ENCODE data around the gene NEDD4.

NEDD4 gene

DNA sequence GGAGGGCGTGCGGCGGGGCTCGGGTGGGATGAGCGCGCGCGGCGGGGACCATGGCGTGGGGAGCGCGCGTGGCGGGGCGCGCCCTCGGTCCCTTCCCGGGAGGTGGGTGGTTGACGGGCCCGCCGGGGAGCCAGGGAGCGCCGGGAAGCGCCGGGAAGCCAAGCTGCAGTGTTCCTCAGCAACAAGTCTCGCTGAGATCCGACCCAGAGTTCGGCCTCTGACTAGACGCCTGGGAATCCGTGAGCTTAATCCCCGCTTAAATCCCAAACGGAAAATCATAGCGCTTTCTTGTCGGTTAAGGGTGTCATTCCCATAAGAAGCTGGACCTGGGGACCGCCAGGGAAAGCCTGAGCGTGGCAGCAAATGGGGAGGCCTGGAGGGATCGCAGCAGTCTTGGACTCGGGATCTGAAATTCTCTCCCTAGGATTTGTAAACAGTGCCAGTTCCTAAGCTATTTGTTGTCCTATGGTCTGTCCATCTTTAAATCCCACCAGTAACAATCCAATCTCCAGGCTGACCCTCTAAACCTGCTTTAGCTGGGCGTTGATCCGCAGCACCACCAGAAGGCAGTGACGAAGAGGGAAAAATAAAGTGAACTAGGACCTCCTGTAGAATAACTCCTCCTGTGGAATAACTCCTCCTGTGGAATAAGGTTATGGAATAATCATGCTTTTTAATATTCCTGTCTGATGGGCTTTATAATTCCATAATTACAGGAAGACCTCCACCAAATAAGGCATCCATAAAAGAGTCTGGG, 570 bp upstream of the NEDD4 start:
- H3K36me3 Mint-ChIP-seq (ENCODE audit: low read depth): no peaks in the 10 kb centered on the region
- H3K4me3 Mint-ChIP-seq: peak overlapping the region; percentile 66
- peaks cover 22% of the 10 kb centered on the region for H3K4me1 Mint-ChIP-seq (ENCODE audit: low read depth)
- peaks cover 46% of the 10 kb centered on the region for H3K27me3 Mint-ChIP-seq (ENCODE audit: low read depth)
- no peak for DNase-seq (ENCODE audit: low spot score)
- no peaks in the 10 kb centered on the region for H3K9me3 Mint-ChIP-seq
- no peak overlapping the region for H3K27ac Mint-ChIP-seq

GRCh38 chr15:55992769-55993110, 672 bp downstream of the NEDD4 start:
- peaks cover 22% of the 10 kb centered on the region for H3K4me1 Mint-ChIP-seq (ENCODE audit: low read depth)
- no peak for DNase-seq (ENCODE audit: low spot score)
- no peaks in the 10 kb centered on the region for H3K9me3 Mint-ChIP-seq
- no peaks in the 10 kb centered on the region for H3K36me3 Mint-ChIP-seq (ENCODE audit: low read depth)
- H3K27me3 Mint-ChIP-seq (ENCODE audit: low read depth): peaks cover 44% of the 10 kb centered on the region
- H3K27ac Mint-ChIP-seq: no peak overlapping the region
- H3K4me3 Mint-ChIP-seq: peak overlapping the region; percentile 90

GRCh38 chr15:55991802-55992768, 1.3 kb downstream of the NEDD4 start:
- no peak for DNase-seq (ENCODE audit: low spot score)
- no peak overlapping the region for H3K27ac Mint-ChIP-seq
- peaks cover 43% of the 10 kb centered on the region for H3K27me3 Mint-ChIP-seq (ENCODE audit: low read depth)
- peak overlapping the region; percentile 90 for H3K4me3 Mint-ChIP-seq
- no peaks in the 10 kb centered on the region for H3K9me3 Mint-ChIP-seq
- H3K36me3 Mint-ChIP-seq (ENCODE audit: low read depth): no peaks in the 10 kb centered on the region
- peaks cover 22% of the 10 kb centered on the region for H3K4me1 Mint-ChIP-seq (ENCODE audit: low read depth)

GRCh38 chr15:55990998-55991397, 2.4 kb downstream of the NEDD4 start:
- peaks cover 33% of the 10 kb centered on the region for H3K27me3 Mint-ChIP-seq (ENCODE audit: low read depth)
- no peak for DNase-seq (ENCODE audit: low spot score)
- H3K36me3 Mint-ChIP-seq (ENCODE audit: low read depth): peaks cover 2% of the 10 kb centered on the region
- H3K4me3 Mint-ChIP-seq: no peak overlapping the region
- peaks cover 22% of the 10 kb centered on the region for H3K4me1 Mint-ChIP-seq (ENCODE audit: low read depth)
- H3K27ac Mint-ChIP-seq: no peak overlapping the region
- H3K9me3 Mint-ChIP-seq: peaks cover 3% of the 10 kb centered on the region

GRCh38 chr15:55990516-55990915, 2.9 kb downstream of the NEDD4 start:
- H3K27ac Mint-ChIP-seq: no peak overlapping the region
- H3K36me3 Mint-ChIP-seq (ENCODE audit: low read depth): peaks cover 2% of the 10 kb centered on the region
- H3K27me3 Mint-ChIP-seq (ENCODE audit: low read depth): peaks cover 28% of the 10 kb centered on the region
- peaks cover 22% of the 10 kb centered on the region for H3K4me1 Mint-ChIP-seq (ENCODE audit: low read depth)
- DNase-seq (ENCODE audit: low spot score): no peak
- H3K4me3 Mint-ChIP-seq: no peak overlapping the region
- H3K9me3 Mint-ChIP-seq: peaks cover 3% of the 10 kb centered on the region

DNA sequence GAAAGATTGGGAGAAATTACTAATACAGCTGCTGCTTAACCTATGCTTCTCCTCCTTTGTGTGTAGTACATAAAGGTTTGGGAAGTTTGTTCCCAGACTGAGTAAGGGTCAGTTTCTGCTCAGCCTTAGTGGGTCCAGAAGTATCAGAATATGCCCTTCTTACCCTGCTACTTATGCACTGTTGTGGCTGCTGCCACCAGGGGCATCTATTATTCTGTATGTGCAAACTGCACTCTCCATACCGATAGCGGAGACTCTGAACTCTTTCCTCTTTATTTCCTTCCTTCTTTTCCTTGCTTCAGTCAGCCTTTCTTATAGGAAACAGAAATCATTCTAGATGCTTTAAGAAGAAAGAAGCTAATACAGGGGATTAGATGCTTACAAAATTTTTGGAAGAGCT, 4.0 kb downstream of the NEDD4 start:
- no peak overlapping the region for H3K27ac Mint-ChIP-seq
- DNase-seq (ENCODE audit: low spot score): no peak
- peaks cover 22% of the 10 kb centered on the region for H3K4me1 Mint-ChIP-seq (ENCODE audit: low read depth)
- H3K4me3 Mint-ChIP-seq: no peak overlapping the region
- peaks cover 3% of the 10 kb centered on the region for H3K9me3 Mint-ChIP-seq
- H3K36me3 Mint-ChIP-seq (ENCODE audit: low read depth): peaks cover 2% of the 10 kb centered on the region
- H3K27me3 Mint-ChIP-seq (ENCODE audit: low read depth): peaks cover 18% of the 10 kb centered on the region

GRCh38 chr15:55981582-55982249, 11.7 kb downstream of the NEDD4 start:
- H3K27me3 Mint-ChIP-seq (ENCODE audit: low read depth): no peaks in the 10 kb centered on the region
- H3K27ac Mint-ChIP-seq: no peak overlapping the region
- peaks cover 3% of the 10 kb centered on the region for H3K36me3 Mint-ChIP-seq (ENCODE audit: low read depth)
- peaks cover 3% of the 10 kb centered on the region for H3K9me3 Mint-ChIP-seq
- no peak for DNase-seq (ENCODE audit: low spot score)
- H3K4me3 Mint-ChIP-seq: no peak overlapping the region
- no peaks in the 10 kb centered on the region for H3K4me1 Mint-ChIP-seq (ENCODE audit: low read depth)

DNA sequence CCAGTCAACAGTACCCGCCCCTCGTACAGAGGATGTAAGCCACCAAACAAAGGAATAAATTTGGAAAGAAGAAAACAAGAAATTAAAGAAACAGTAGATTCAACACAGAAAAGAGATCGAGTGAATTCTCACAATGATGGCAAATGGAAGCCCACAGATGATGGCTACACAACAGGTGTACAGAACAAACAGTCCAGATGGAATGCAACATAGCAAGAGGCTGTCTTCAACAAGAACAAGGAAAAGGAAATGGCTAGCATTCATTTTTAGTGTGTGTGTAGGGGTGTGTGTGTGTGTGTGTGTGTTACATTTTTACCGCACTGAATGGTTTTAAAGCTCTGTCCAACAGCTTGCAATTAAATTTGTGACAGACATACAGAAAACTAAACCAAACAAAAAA, 12.9 kb downstream of the NEDD4 start:
- Mint-ChIP-seq H3K4me3 (no peak overlapping the region), H3K27ac (no peak overlapping the region), H3K27me3 (ENCODE audit: low read depth) (no peaks in the 10 kb centered on the region), H3K4me1 (ENCODE audit: low read depth) (no peaks in the 10 kb centered on the region), H3K9me3 (no peaks in the 10 kb centered on the region), H3K36me3 (ENCODE audit: low read depth) (peaks cover 2% of the 10 kb centered on the region)
- no peak for DNase-seq (ENCODE audit: low spot score)

- Mint-ChIP-seq H3K9me3 (no peaks in the 10 kb centered on the region), H3K4me1 (ENCODE audit: low read depth) (no peaks in the 10 kb centered on the region), H3K36me3 (ENCODE audit: low read depth) (peaks cover 2% of the 10 kb centered on the region), H3K4me3 (no peak overlapping the region), H3K27ac (no peak overlapping the region), H3K27me3 (ENCODE audit: low read depth) (no peaks in the 10 kb centered on the region)
- DNase-seq (ENCODE audit: low spot score): no peak
These were observed 16.2 kb downstream of the NEDD4 start for GRCh38 chr15:55977231-55977630.

DNA sequence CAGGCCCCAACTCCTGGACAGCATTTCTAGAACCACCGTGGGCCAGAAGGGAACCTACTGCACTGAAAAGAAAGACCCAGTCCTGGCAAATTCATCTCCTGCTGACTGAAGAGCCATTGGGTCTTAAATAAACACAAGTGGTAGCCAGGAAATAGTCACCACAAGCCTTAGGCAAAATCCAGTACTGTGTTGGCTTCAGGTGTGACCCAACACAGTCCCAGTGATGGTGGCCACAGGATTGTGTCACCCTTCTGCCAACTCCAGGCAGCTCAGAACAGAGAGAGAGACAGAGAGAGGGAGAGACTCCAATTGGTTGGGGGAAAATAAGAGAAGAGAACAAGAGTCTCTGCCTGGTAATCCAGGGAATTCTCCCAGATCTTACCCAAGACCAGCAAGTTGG, 23.1 kb downstream of the NEDD4 start:
- no peaks in the 10 kb centered on the region for H3K4me1 Mint-ChIP-seq (ENCODE audit: low read depth)
- H3K9me3 Mint-ChIP-seq: no peaks in the 10 kb centered on the region
- no peak overlapping the region for H3K27ac Mint-ChIP-seq
- H3K4me3 Mint-ChIP-seq: no peak overlapping the region
- DNase-seq (ENCODE audit: low spot score): no peak
- no peaks in the 10 kb centered on the region for H3K36me3 Mint-ChIP-seq (ENCODE audit: low read depth)
- H3K27me3 Mint-ChIP-seq (ENCODE audit: low read depth): no peaks in the 10 kb centered on the region

DNA sequence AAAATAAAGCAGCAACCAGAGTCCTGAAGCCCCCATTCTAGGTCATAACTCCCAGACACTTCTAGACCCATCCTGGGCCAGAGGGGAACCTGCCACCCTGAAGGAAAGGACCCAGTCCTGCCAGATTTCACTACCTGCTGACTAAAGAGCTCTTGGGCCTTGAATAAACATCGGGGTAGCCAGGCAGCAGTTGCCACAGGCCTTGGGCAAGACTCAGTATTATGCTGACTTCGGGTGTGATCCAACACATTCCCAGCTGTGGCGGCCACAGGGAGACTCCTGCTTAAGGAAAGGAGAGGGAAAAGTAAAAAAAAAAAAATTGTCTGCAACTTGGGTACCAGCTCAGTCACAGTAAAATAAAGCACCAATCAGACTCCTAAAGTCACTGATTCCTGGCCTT, 23.8 kb downstream of the NEDD4 start:
- Mint-ChIP-seq H3K27ac (no peak overlapping the region), H3K9me3 (no peaks in the 10 kb centered on the region), H3K27me3 (ENCODE audit: low read depth) (no peaks in the 10 kb centered on the region), H3K36me3 (ENCODE audit: low read depth) (no peaks in the 10 kb centered on the region), H3K4me1 (ENCODE audit: low read depth) (no peaks in the 10 kb centered on the region), H3K4me3 (no peak overlapping the region)
- DNase-seq (ENCODE audit: low spot score): no peak

DNA sequence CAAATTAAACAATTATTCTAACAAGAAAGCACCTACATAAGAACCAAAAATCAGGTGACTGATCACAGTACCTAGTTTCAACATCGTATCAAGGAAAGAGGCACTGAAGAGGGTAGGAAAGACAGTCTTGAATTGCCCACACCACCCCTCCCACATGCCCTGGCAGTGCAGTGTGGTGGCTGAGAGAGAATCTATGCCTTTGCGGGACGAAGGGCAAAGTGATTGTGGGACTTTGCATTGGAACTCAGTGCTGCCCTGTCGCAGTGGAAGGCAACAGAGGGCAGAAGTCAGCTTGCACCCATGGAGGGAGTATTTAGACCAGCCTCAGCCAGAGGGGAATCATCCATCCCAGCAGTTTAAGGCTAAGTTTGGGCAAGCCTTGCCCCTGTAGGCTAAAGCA, 24.5 kb downstream of the NEDD4 start:
- Mint-ChIP-seq H3K36me3 (ENCODE audit: low read depth) (no peaks in the 10 kb centered on the region), H3K27me3 (ENCODE audit: low read depth) (no peaks in the 10 kb centered on the region), H3K4me3 (no peak overlapping the region), H3K27ac (no peak overlapping the region), H3K9me3 (no peaks in the 10 kb centered on the region), H3K4me1 (ENCODE audit: low read depth) (no peaks in the 10 kb centered on the region)
- no peak for DNase-seq (ENCODE audit: low spot score)

- H3K27ac Mint-ChIP-seq: no peak overlapping the region
- H3K4me1 Mint-ChIP-seq (ENCODE audit: low read depth): no peaks in the 10 kb centered on the region
- DNase-seq (ENCODE audit: low spot score): no peak
- no peaks in the 10 kb centered on the region for H3K36me3 Mint-ChIP-seq (ENCODE audit: low read depth)
- H3K27me3 Mint-ChIP-seq (ENCODE audit: low read depth): no peaks in the 10 kb centered on the region
- no peaks in the 10 kb centered on the region for H3K9me3 Mint-ChIP-seq
- no peak overlapping the region for H3K4me3 Mint-ChIP-seq
These were observed 28.3 kb downstream of the NEDD4 start for GRCh38 chr15:55965091-55965490.

GRCh38 chr15:55960946-55961345, 32.5 kb downstream of the NEDD4 start:
- H3K36me3 Mint-ChIP-seq (ENCODE audit: low read depth): no peaks in the 10 kb centered on the region
- no peaks in the 10 kb centered on the region for H3K4me1 Mint-ChIP-seq (ENCODE audit: low read depth)
- H3K27me3 Mint-ChIP-seq (ENCODE audit: low read depth): no peaks in the 10 kb centered on the region
- H3K27ac Mint-ChIP-seq: no peak overlapping the region
- H3K9me3 Mint-ChIP-seq: no peaks in the 10 kb centered on the region
- no peak for DNase-seq (ENCODE audit: low spot score)
- H3K4me3 Mint-ChIP-seq: no peak overlapping the region
